Testis (tissue), 2 donors: ENCODE data around the gene PEMT.

ENCODE experiments used
- CTCF ChIP-seq, 3 experiments: fragments of 450-650 bp in 2 of 3; fragments of 200-600 bp in 1 of 3; sonication (generic) in 1 of 3; IDR thresholded peaks; one replicate each; pipeline ENCODE4 v1.5.1; 2016 to 2019; ENCODE audit warnings: antibody characterized with exemption in 3 of 3, mild to moderate bottlenecking in 2 of 3, moderate library complexity in 1 of 3
- POLR2A ChIP-seq: fragments of 450-650 bp; IDR thresholded peaks from one replicate; pipeline ENCODE4 v1.6.1; 2017; ENCODE audit warnings: antibody characterized with exemption, mild to moderate bottlenecking, moderate library complexity

GRCh38 chr17:17498606-17499301, 92.8 kb downstream of the PEMT start:
- TF ChIP-seq CTCF (IDR thresholded peaks at IDR 0.05) (no peak), POLR2A (no peak)
